Epithelial cell of esophagus (primary cell): ENCODE data around the gene ZFAND6.
A peak's percentile ranks its signal among the peaks of the same experiment; 100 is the strongest.

ENCODE experiments used
- DNase-seq: peaks from one replicate; pipeline ENCODE4 v3.0.0; 2010; ENCODE audit warnings: low read depth
- H3K4me3 ChIP-seq: 2 replicates; pipeline ENCODE4 v1.5.1; 2011; ENCODE audit warnings: mild to moderate bottlenecking, low read length, control low read depth
- TF ChIP-seq, protein P1 (sequence below): IDR thresholded peaks from 2 replicates; pipeline ENCODE4 v1.5.1; 2011; ENCODE audit warnings: low read depth, mild to moderate bottlenecking, low read length, control low read depth, inconsistent platforms; ENCODE audit not compliant: insufficient read depth; ENCODE audit errors: missing control alignments

ZFAND6 gene

GRCh38 chr15:80168421-80168820 lies 108.9 kb downstream of the ZFAND6 start:
- TF ChIP-seq, protein P1, sequence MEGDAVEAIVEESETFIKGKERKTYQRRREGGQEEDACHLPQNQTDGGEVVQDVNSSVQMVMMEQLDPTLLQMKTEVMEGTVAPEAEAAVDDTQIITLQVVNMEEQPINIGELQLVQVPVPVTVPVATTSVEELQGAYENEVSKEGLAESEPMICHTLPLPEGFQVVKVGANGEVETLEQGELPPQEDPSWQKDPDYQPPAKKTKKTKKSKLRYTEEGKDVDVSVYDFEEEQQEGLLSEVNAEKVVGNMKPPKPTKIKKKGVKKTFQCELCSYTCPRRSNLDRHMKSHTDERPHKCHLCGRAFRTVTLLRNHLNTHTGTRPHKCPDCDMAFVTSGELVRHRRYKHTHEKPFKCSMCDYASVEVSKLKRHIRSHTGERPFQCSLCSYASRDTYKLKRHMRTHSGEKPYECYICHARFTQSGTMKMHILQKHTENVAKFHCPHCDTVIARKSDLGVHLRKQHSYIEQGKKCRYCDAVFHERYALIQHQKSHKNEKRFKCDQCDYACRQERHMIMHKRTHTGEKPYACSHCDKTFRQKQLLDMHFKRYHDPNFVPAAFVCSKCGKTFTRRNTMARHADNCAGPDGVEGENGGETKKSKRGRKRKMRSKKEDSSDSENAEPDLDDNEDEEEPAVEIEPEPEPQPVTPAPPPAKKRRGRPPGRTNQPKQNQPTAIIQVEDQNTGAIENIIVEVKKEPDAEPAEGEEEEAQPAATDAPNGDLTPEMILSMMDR, result no peak
- no peak overlapping the region for H3K4me3 ChIP-seq
- peak; percentile 84 for DNase-seq

- TF ChIP-seq, protein P1, result no peak
- H3K4me3 ChIP-seq, result no peak overlapping the region
- no peak for DNase-seq
These were observed 110.4 kb downstream of the ZFAND6 start for GRCh38 chr15:80169768-80170357.

GRCh38 chr15:80170596-80170995 lies 111.1 kb downstream of the ZFAND6 start:
- TF ChIP-seq, protein P1, result no peak
- no peak for DNase-seq
- H3K4me3 ChIP-seq, result no peak overlapping the region

DNA sequence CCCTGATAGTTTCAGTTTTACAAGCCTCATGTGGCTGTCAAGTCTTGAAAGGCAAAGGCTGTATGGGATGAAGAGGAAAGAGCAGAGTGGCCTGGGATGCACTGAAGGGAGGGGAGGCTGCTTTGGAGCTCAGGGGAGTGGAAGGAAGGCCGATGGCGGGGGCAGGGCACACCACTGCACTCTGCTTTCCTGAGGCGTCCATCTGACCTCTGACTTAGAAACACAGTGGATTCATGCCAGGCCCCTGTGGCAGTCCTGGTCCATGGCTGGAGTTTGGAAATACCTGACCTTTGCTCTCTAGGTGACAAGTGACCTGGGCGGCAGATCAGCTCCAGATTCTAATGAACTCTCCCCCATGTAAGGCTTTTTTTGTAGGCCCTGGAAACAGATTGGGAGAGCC lies 112.3 kb downstream of the ZFAND6 start:
- DNase-seq, result no peak
- H3K4me3 ChIP-seq, result no peak overlapping the region

GRCh38 chr15:80172401-80172800 lies 112.9 kb downstream of the ZFAND6 start:
- TF ChIP-seq, protein P1, result no peak
- no peak for DNase-seq
- no peak overlapping the region for H3K4me3 ChIP-seq

More for the DNA sequence above, 112.3 kb downstream of the ZFAND6 start:
- TF ChIP-seq, protein P1, result no peak

DNA sequence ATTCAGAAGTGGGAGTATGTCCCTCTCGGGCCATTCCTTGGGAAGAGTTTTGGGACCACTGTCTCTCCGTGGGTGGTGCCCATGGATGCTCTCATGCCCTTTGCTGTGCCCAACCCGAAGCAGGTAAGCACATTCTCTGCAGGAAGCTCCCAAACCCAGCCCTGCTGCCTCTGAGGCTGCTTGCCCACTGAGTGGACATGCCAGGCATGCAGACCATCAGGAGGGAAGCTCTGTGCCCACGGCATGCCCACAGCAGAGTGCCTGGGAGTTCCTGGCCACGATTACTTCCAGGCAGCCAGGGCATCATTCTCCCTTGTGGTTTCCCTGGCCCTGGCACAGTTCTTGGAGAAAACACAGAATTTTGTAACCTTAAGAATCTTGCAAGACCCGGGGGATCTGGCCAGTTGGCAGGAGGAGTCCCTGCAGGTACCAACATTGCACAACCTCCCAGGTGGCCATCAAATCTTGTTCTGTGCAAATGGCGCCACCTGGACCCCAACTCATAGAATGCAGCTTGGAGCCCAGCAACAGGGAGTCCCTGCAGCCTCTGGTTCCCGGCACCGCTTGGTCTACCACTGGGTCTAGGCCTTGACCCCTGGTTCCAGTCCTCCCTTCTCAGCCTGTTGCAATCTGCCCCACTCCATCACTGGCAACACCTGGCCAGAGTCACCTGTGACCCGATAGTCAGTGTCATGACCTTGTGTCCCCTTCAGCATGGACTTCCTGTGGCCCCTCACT lies 113.7 kb downstream of the ZFAND6 start:
- no peak overlapping the region for H3K4me3 ChIP-seq
- TF ChIP-seq, protein P1, result peak; percentile 83
- DNase-seq, result peak; percentile 85
